Gastrocnemius medialis (tissue), 4 donors: ENCODE data around the gene UNC5C.

Experiments
- CTCF ChIP-seq, 5 experiments: fragments of 450-650 bp in 3 of 5; fragments of 200-600 bp in 2 of 5; sonication (generic) in 2 of 5; IDR thresholded peaks in 4 of 5; conservative IDR thresholded peaks in 1 of 5; 1 replicate in 4 of 5; 2 replicates in 1 of 5; pipeline ENCODE4 v1.5.1; 2016 to 2019; ENCODE audit warnings: antibody characterized with exemption in 5 of 5, mild to moderate bottlenecking in 3 of 5, moderate library complexity in 3 of 5
- POLR2A ChIP-seq, 2 donors: fragments of 450-650 bp; IDR thresholded peaks; one replicate each; pipeline ENCODE4 v1.6.1; 2017; ENCODE audit warnings: antibody characterized with exemption in 2 of 2, mild to moderate bottlenecking in 2 of 2, moderate library complexity in 2 of 2

- no peak for TF ChIP-seq CTCF (IDR thresholded peaks at IDR 0.05 in 4 of 5, conservative IDR thresholded peaks at IDR 0.05 in 1 of 5)
- no peak for TF ChIP-seq POLR2A (IDR thresholded peaks at IDR 0.05)
Observed at GRCh38 chr4:95594629-95595028, 45.9 kb upstream of the UNC5C start.
